GM23338 (cell line): ENCODE results near the gene MTX3. TPM values are rescaled to one million over a fixed set of nuclear protein-coding genes. Genes with fewer than 3 reads are reported as not detected.

Source experiments
- ATAC-seq: fragments of 200-7000 bp; cut with Tn5 transposase; 3 replicates; pipeline ENCODE4 v1.9.1; 2020
- DNase-seq: peaks from one replicate; pipeline ENCODE4 v3.0.0-alpha.2; 2015; ENCODE audit warnings: low spot score
- H2AFZ ChIP-seq: fragments of 200-600 bp; sonication (generic); 2 replicates; pipeline ENCODE4 v1.8.0; 2016; ENCODE audit warnings: antibody characterized with exemption, mild to moderate bottlenecking, moderate library complexity
- H3F3A ChIP-seq: fragments of 200-600 bp; sonication (generic); replicated peaks from 2 replicates; pipeline ENCODE4 v1.8.0; 2017; ENCODE audit warnings: antibody characterized with exemption, mixed run types, low read depth
- H3K27ac ChIP-seq: fragments of 200-600 bp; sonication (generic); 2 replicates; pipeline ENCODE4 v1.6.1; 2016; ENCODE audit warnings: low read depth
- H3K27me3 ChIP-seq: fragments of 200-600 bp; sonication (generic); 2 replicates; pipeline ENCODE4 v1.8.0; 2016; ENCODE audit warnings: mild to moderate bottlenecking, mixed run types, moderate library complexity; ENCODE audit not compliant: insufficient read depth
- H3K36me3 ChIP-seq: fragments of 200-600 bp; sonication (generic); 2 replicates; pipeline ENCODE4 v1.8.0; 2016; ENCODE audit warnings: mild to moderate bottlenecking; ENCODE audit not compliant: insufficient read depth
- H3K4me1 ChIP-seq: fragments of 200-600 bp; sonication (generic); 2 replicates; pipeline ENCODE4 v1.8.0; 2016; ENCODE audit warnings: mild to moderate bottlenecking, moderate library complexity; ENCODE audit not compliant: insufficient read depth
- H3K4me2 ChIP-seq: fragments of 200-600 bp; sonication (generic); 2 replicates; pipeline ENCODE4 v1.7.1; 2017; ENCODE audit warnings: mixed run types
- H3K4me3 ChIP-seq: fragments of 200-600 bp; sonication (generic); 2 replicates; pipeline ENCODE4 v1.6.1; 2016; ENCODE audit warnings: mixed run types
- H3K79me2 ChIP-seq: fragments of 200-600 bp; sonication (generic); replicated peaks from 2 replicates; pipeline ENCODE4 v1.8.0; 2017; ENCODE audit warnings: mild to moderate bottlenecking; ENCODE audit not compliant: insufficient read depth
- H3K9me2 ChIP-seq: fragments of 200-600 bp; sonication (generic); 2 replicates; pipeline ENCODE4 v1.8.0; 2017; ENCODE audit not compliant: insufficient read depth
- H4K20me1 ChIP-seq: fragments of 200-600 bp; sonication (generic); replicated peaks from 2 replicates; pipeline ENCODE4 v1.8.0; 2017; ENCODE audit warnings: mild to moderate bottlenecking; ENCODE audit not compliant: insufficient read depth
- H3K27ac Mint-ChIP-seq: 2 replicates; pipeline ENCODE4 v1.8.0; 2020; ENCODE audit warnings: inconsistent platforms, mild to moderate bottlenecking, moderate library complexity, mixed read lengths
- H3K27me3 Mint-ChIP-seq: 3 replicates; pipeline ENCODE4 v1.8.0; 2022; ENCODE audit warnings: low read depth, mild to moderate bottlenecking, moderate library complexity, mixed read lengths, inconsistent platforms; ENCODE audit not compliant: insufficient read depth, poor library complexity
- H3K36me3 Mint-ChIP-seq: 3 replicates; pipeline ENCODE4 v1.8.0; 2021; ENCODE audit warnings: low read depth, mild to moderate bottlenecking, inconsistent platforms, moderate library complexity, mixed read lengths
- H3K4me1 Mint-ChIP-seq: 3 replicates; pipeline ENCODE4 v1.8.0; 2020; ENCODE audit warnings: mild to moderate bottlenecking, inconsistent platforms, mixed read lengths
- H3K4me3 Mint-ChIP-seq: 3 replicates; pipeline ENCODE4 v1.8.0; 2021; ENCODE audit warnings: moderate library complexity, mild to moderate bottlenecking, inconsistent platforms, mixed read lengths
- H3K9me3 Mint-ChIP-seq: 3 replicates; pipeline ENCODE4 v1.8.0; 2020; ENCODE audit warnings: moderate library complexity, mild to moderate bottlenecking, inconsistent platforms, mixed read lengths
- CREB1 ChIP-seq: fragments of 250-450 bp; sonication (Bioruptor Pico); IDR thresholded peaks from 2 replicates; pipeline ENCODE4 v1.5.0; 2020; ENCODE audit warnings: low read depth, mild to moderate bottlenecking, moderate library complexity
- ETS1 ChIP-seq: IDR thresholded peaks from 2 replicates; pipeline ENCODE4 v1.6.1; 2016; ENCODE audit warnings: antibody characterized with exemption
- EZH2phosphoT487 ChIP-seq: fragments of 200-600 bp; sonication (generic); IDR thresholded peaks from one replicate; pipeline ENCODE4 v1.8.1; 2018; ENCODE audit warnings: antibody characterized with exemption; ENCODE audit not compliant: unreplicated experiment
- JUNB ChIP-seq: IDR thresholded peaks from one replicate; pipeline ENCODE4 v1.6.1; 2016; ENCODE audit warnings: antibody characterized with exemption; ENCODE audit not compliant: unreplicated experiment
- NANOG ChIP-seq: IDR thresholded peaks from 2 replicates; pipeline ENCODE4 v1.6.1; 2016; ENCODE audit warnings: antibody characterized with exemption, borderline replicate concordance
- POLR2AphosphoS5 ChIP-seq: IDR thresholded peaks from 2 replicates; pipeline ENCODE4 v1.6.1; 2016; ENCODE audit warnings: antibody characterized with exemption, low read depth
- REST ChIP-seq: IDR thresholded peaks from one replicate; pipeline ENCODE4 v1.6.1; 2018; ENCODE audit warnings: antibody characterized with exemption; ENCODE audit not compliant: unreplicated experiment
- STAT1 ChIP-seq: IDR thresholded peaks from one replicate; pipeline ENCODE4 v1.6.1; 2016; ENCODE audit warnings: antibody characterized with exemption; ENCODE audit not compliant: unreplicated experiment
- ZNF114 ChIP-seq: fragments of 250-450 bp; sonication (Bioruptor Pico); IDR thresholded peaks from 2 replicates; pipeline ENCODE4 v1.5.0; 2020; ENCODE audit warnings: mild to moderate bottlenecking, moderate library complexity
- ZNF331 ChIP-seq: fragments of 250-450 bp; sonication (Bioruptor Pico); IDR thresholded peaks from 2 replicates; pipeline ENCODE4 v1.5.0; 2020; ENCODE audit warnings: low read depth, mild to moderate bottlenecking, moderate library complexity
- ZNF462 ChIP-seq: fragments of 250-450 bp; sonication (Bioruptor Pico); IDR thresholded peaks from 2 replicates; pipeline ENCODE4 v1.5.0; 2020; ENCODE audit warnings: mild to moderate bottlenecking, moderate library complexity
- polyA plus RNA-seq: library from polyadenylated mRNA; unstranded; fragments of >200 nt; fragmentation: Nextera tagmentation; extraction: Ambion mirVana; gene quantifications from 2 replicates; pipeline ENCODE4 v1.2.1, GENCODE V29; 2016
- total RNA-seq: library from RNA; depleted of rRNA; stranded (reverse); fragments of >200 nt; shearing (Covaris generic); gene quantifications from 2 replicates; pipeline ENCODE4 v1.2.3, GENCODE V29; 2014

Gene MTX3
- total and polyA plus RNA-seq, 2 experiments from 2014 or later: 11.3 to 33.8 TPM

- no peak for TF ChIP-seq REST
Observed at GRCh38 chr5:79974886-79975285, 16.2 kb downstream of the MTX3 start (continued).

DNA sequence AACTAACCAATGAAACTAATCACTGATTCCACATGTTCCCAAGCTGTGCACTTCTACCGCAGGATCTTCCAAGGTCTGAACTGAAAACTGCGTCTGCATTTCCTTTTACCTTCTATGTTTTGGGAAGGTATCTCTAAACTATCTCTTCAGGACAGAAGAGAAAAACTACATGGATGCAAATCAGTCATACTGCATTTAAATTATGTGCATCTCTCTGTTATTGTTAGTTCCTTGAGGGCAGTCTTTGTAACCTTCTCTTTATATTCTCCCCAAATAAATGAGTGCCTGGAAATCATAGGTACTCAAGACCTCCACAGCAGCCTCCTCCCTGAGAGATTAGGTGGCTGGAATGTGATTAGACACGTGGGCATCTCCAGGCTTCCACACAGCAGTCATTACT, 17.1 kb downstream of the MTX3 start:
- Histone ChIP-seq H2AFZ (no peak overlapping the region), H3K27me3 (no peaks in the 10 kb centered on the region), H3K79me2 (no peaks in the 10 kb centered on the region), H3K4me3 (no peak overlapping the region), H3K4me1 (no peaks in the 10 kb centered on the region), H3F3A (no peaks in the 10 kb centered on the region), H3K36me3 (peaks cover 3% of the 10 kb centered on the region; the same call in 1 of the 2 replicates), H3K4me2 (no peak overlapping the region), H3K9me2 (no peaks in the 10 kb centered on the region), H3K27ac (no peak overlapping the region), H4K20me1 (no peaks in the 10 kb centered on the region)
- DNase-seq (no peak), ATAC-seq (no peak)
- Mint-ChIP-seq H3K36me3 (peaks cover 20% of the 10 kb centered on the region), H3K4me1 (peaks cover 12% of the 10 kb centered on the region; the same call in 2 of the 3 replicates), H3K4me3 (no peak overlapping the region), H3K27me3 (no peaks in the 10 kb centered on the region), H3K9me3 (no peaks in the 10 kb centered on the region), H3K27ac (no peak overlapping the region)
- TF ChIP-seq ZNF331 (no peak), POLR2AphosphoS5 (no peak), REST (no peak), ZNF462 (CRISPR knock-in tag) (no peak), ETS1 (no peak), STAT1 (no peak), ZNF114 (no peak), NANOG (no peak), EZH2phosphoT487 (no peak), CREB1 (CRISPR knock-in tag) (no peak), JUNB (no peak)
